Bone marrow (tissue), 2 donors: Measurements from ENCODE around the gene RASAL2.
"Not testable (repeated sequence)": the region's sequence is repeated elsewhere in the genome, so short reads cannot be mapped to it uniquely, and the experiment has no call there.

Source experiments
- DNase-seq, 2 donors: peaks; one replicate each; lab custom pipeline; 2025; lab: John Stamatoyannopoulos, UW

Gene RASAL2

GRCh38 chr1:178494569-178494971 lies 400.7 kb downstream of the RASAL2 start:
- no peak for DNase-seq

- no peak for DNase-seq
These were observed 401.3 kb downstream of the RASAL2 start for GRCh38 chr1:178495158-178495557.

GRCh38 chr1:178495741-178496409 lies 402.0 kb downstream of the RASAL2 start:
- DNase-seq = no peak

GRCh38 chr1:178496410-178497135 lies 402.7 kb downstream of the RASAL2 start, which contains the start of gene CLEC20A:
Gene CLEC20A, minus strand, starts transcription at chr1:178496964. Its CDS starts 25 bp downstream, at chr1:178496939.
- no peak for DNase-seq

- DNase-seq = no peak
These were observed 404.1 kb downstream of the RASAL2 start for GRCh38 chr1:178497903-178498478.

GRCh38 chr1:178498896-178499675 lies 405.2 kb downstream of the RASAL2 start:
- DNase-seq = no peak

GRCh38 chr1:178500091-178500770 lies 406.3 kb downstream of the RASAL2 start:
- no peak for DNase-seq

GRCh38 chr1:178500936-178501554 lies 407.1 kb downstream of the RASAL2 start:
- no peak for DNase-seq

GRCh38 chr1:178501705-178502329 lies 407.9 kb downstream of the RASAL2 start:
- peak; percentile 8 to 27 for DNase-seq

- DNase-seq = no peak
These were observed 408.4 kb downstream of the RASAL2 start for GRCh38 chr1:178502330-178502714.

GRCh38 chr1:178502856-178503255 lies 409.0 kb downstream of the RASAL2 start:
- DNase-seq = no peak

GRCh38 chr1:178503316-178503715 lies 409.4 kb downstream of the RASAL2 start:
- DNase-seq = not testable (repeated sequence)

GRCh38 chr1:178503849-178504248 lies 409.9 kb downstream of the RASAL2 start:
- DNase-seq = no peak

GRCh38 chr1:178504286-178504685 lies 410.4 kb downstream of the RASAL2 start:
- DNase-seq = no peak

- DNase-seq = no peak
These were observed 412.3 kb downstream of the RASAL2 start for GRCh38 chr1:178506177-178506576.

GRCh38 chr1:178506669-178507068 lies 412.8 kb downstream of the RASAL2 start:
- DNase-seq = no peak

- no peak for DNase-seq
These were observed 415.6 kb downstream of the RASAL2 start for GRCh38 chr1:178509414-178510007.

GRCh38 chr1:178510155-178510554 lies 416.3 kb downstream of the RASAL2 start:
- no peak for DNase-seq

GRCh38 chr1:178512566-178513277 lies 418.8 kb downstream of the RASAL2 start, which contains the start of gene TEX35:
Gene TEX35, plus strand, starts transcription at chr1:178513109. Its CDS starts 80 bp downstream, at chr1:178513189.
- no peak for DNase-seq
